ENCODE results near the gene MTOR. TPM values are rescaled to one million over a fixed set of nuclear protein-coding genes. Genes with fewer than 3 reads are reported as not detected.
A peak's percentile ranks its signal among the peaks of the same experiment; 100 is the strongest.

MTOR gene
- total and polyA plus RNA-seq, 10 donors = 12.5 to 50.9 (median 35.5) TPM

GRCh38 chr1:11176081-11176706 lies 86.2 kb downstream of the MTOR start:
- Histone ChIP-seq H3K27me3 (replicated peaks in 1 of 7) (no peaks in the 10 kb centered on the region), H3K36me3 (peaks cover 0 to 95% (median 10%) of the 10 kb centered on the region in 6 donors), H3K27ac (no peak overlapping the region), H3K4me1 (no peaks in the 10 kb centered on the region), H3K9me3 (no peaks in the 10 kb centered on the region), H3K4me3 (no peak overlapping the region)
- 77 to 95% (median 92%) methylated on average over 10 to 11 of the region's 11 CpGs for WGBS, 5 donors
- DNase-seq = no peak
- no peak for TF ChIP-seq POLR2A (IDR thresholded peaks at IDR 0.05)
- peak in 1 of 3 donors; percentile 27 for TF ChIP-seq POLR2AphosphoS5 (IDR thresholded peaks at IDR 0.05)
- intact Hi-C loops (cut with DNase I; ENCODE audit: low total_unique reads) = no loop called here

DNA sequence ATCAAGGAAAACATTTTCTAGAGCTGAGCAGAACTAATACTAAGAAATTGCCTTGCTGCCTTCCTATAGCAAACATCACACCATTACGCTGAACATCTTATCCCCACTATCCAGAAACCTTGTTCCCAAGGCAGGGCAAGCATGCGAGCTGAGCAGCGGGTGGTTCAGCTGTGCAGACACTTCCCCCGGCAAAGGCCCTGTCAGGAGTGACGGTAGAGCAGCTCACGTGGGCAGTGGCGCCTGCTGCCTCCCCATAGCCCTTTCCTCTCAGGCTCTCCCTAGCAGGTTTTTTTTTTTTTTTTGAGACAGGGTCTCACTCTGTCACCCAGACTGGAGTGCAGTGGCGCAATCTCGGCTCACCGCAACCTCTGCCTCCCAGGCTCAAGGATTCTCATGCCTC lies 86.9 kb downstream of the MTOR start:
- no peak for DNase-seq
- 91 to 96% (median 94%) methylated on average over 10 of the region's 10 CpGs for WGBS, 5 donors
- H3K27me3 ChIP-seq (replicated peaks in 1 of 7) = no peaks in the 10 kb centered on the region
- H3K9me3 ChIP-seq = no peaks in the 10 kb centered on the region
- no peak overlapping the region for H3K27ac ChIP-seq
- intact Hi-C loops (cut with DNase I; ENCODE audit: low total_unique reads) = no loop called here
- H3K4me1 ChIP-seq = no peaks in the 10 kb centered on the region
- peaks cover 0 to 95% (median 10%) of the 10 kb centered on the region in 6 donors for H3K36me3 ChIP-seq
- H3K4me3 ChIP-seq = no peak overlapping the region
- TF ChIP-seq POLR2AphosphoS5 (IDR thresholded peaks at IDR 0.05) = no peak
- no peak for TF ChIP-seq CTCF (IDR thresholded peaks at IDR 0.05 in 8 of 11, conservative IDR thresholded peaks at IDR 0.05 in 3 of 11)
- no peak for TF ChIP-seq POLR2A (IDR thresholded peaks at IDR 0.05)

- Histone ChIP-seq H3K36me3 (peaks cover 0 to 92% (median 4%) of the 10 kb centered on the region in 6 donors), H3K27ac (no peak overlapping the region), H3K9me3 (no peaks in the 10 kb centered on the region), H3K27me3 (replicated peaks in 1 of 7) (no peaks in the 10 kb centered on the region), H3K4me3 (no peak overlapping the region), H3K4me1 (no peaks in the 10 kb centered on the region)
- 87 to 91% (median 91%) methylated on average over 7 of the region's 7 CpGs for WGBS, 5 donors
- intact Hi-C loops (cut with DNase I; ENCODE audit: low total_unique reads) = no loop called here
- TF ChIP-seq CTCF (IDR thresholded peaks at IDR 0.05 in 8 of 11, conservative IDR thresholded peaks at IDR 0.05 in 3 of 11) (no peak), POLR2AphosphoS5 (IDR thresholded peaks at IDR 0.05) (no peak), POLR2A (IDR thresholded peaks at IDR 0.05) (no peak)
- DNase-seq = no peak
Measured at GRCh38 chr1:11174261-11174942, 87.9 kb downstream of the MTOR start.

- Histone ChIP-seq H3K9me3 (peaks cover 0 to 4% (median 0%) of the 10 kb centered on the region in 8 donors), H3K4me3 (no peak overlapping the region), H3K27ac (no peak overlapping the region), H3K4me1 (no peaks in the 10 kb centered on the region), H3K27me3 (replicated peaks in 1 of 7) (no peaks in the 10 kb centered on the region), H3K36me3 (peaks cover 0 to 73% (median 14%) of the 10 kb centered on the region in 6 donors)
- TF ChIP-seq POLR2A (IDR thresholded peaks at IDR 0.05) (no peak), POLR2AphosphoS5 (IDR thresholded peaks at IDR 0.05) (no peak), CTCF (IDR thresholded peaks at IDR 0.05 in 8 of 11, conservative IDR thresholded peaks at IDR 0.05 in 3 of 11) (no peak)
- intact Hi-C loops (cut with DNase I; ENCODE audit: low total_unique reads) = no loop called here
- no peak for DNase-seq
- 90 to 97% (median 94%) methylated on average over 2 of the region's 2 CpGs for WGBS, 5 donors
Measured at GRCh38 chr1:11170102-11170501, 92.2 kb downstream of the MTOR start.

All from spleen (tissue), 11 donors.